CD4-positive, alpha-beta T cell (primary cell): ENCODE results near the gene PTGR1. TPM values are rescaled to one million over a fixed set of nuclear protein-coding genes. Genes with fewer than 3 reads are reported as not detected.

Source experiments
- ATAC-seq: fragments of 200-7000 bp; cut with Tn5 transposase; one replicate; pipeline ENCODE4 v1.10.0; 2022; ENCODE audit warnings: mild to moderate bottlenecking; ENCODE audit not compliant: poor library complexity
- CTCF ChIA-PET: fragments of 350-600 bp; sonication (Branson Sonifier 250); formaldehyde crosslinking; loops from one replicate; lab custom pipeline; 2021; ENCODE audit warnings: antibody characterized with exemption, inconsistent platforms; lab: Charles Lee
- POLR2A ChIA-PET: fragments of 350-600 bp; sonication (Branson Sonifier 250); formaldehyde crosslinking; loops from one replicate; lab custom pipeline; 2021; ENCODE audit warnings: antibody characterized with exemption, inconsistent platforms; lab: Charles Lee
- DNase-seq, 14 experiments: peaks; one replicate each; pipeline ENCODE4 v3.0.0-alpha.2; 2013 to 2020; ENCODE audit warnings: mixed read lengths in 2 of 14
- H3K27ac ChIP-seq, 2 donors: one replicate each; pipeline versions ENCODE4 v1.5.1 to v1.7.0; 2013; ENCODE audit warnings: low read length in 2 of 2, low read depth in 1 of 2, mild to moderate bottlenecking in 1 of 2
- H3K27me3 ChIP-seq, 2 experiments: 1 replicate in 1 of 2; 2 replicates in 1 of 2; pipeline versions ENCODE4 v1.6.1 to v1.7.0; 2013; ENCODE audit warnings: low read length in 2 of 2, control low read depth in 1 of 2, mild to moderate bottlenecking in 1 of 2, moderate library complexity in 1 of 2; ENCODE audit not compliant: insufficient read depth in 2 of 2, control insufficient read depth in 1 of 2
- H3K36me3 ChIP-seq: one replicate; pipeline ENCODE4 v1.6.1; 2013; ENCODE audit warnings: low read length, control low read depth; ENCODE audit not compliant: insufficient read depth
- H3K4me1 ChIP-seq: one replicate; pipeline ENCODE4 v1.6.1; 2013; ENCODE audit warnings: low read length, control low read depth; ENCODE audit not compliant: insufficient read depth
- H3K4me3 ChIP-seq: one replicate; pipeline ENCODE4 v1.5.1; 2013; ENCODE audit warnings: mild to moderate bottlenecking, low read length, moderate library complexity
- H3K9me3 ChIP-seq, 2 experiments: 1 replicate in 1 of 2; 2 replicates in 1 of 2; pipeline versions ENCODE4 v1.6.1 to v1.7.0; 2013; ENCODE audit warnings: low read length in 2 of 2, mild to moderate bottlenecking in 2 of 2, control low read depth in 1 of 2, moderate library complexity in 1 of 2; ENCODE audit not compliant: control insufficient read depth in 1 of 2, insufficient read depth in 1 of 2
- H3K27ac Mint-ChIP-seq: one replicate; pipeline ENCODE4 v1.8.0; 2020; ENCODE audit warnings: mixed read lengths
- H3K27me3 Mint-ChIP-seq: one replicate; pipeline ENCODE4 v1.8.0; 2021; ENCODE audit warnings: mixed read lengths
- H3K36me3 Mint-ChIP-seq: one replicate; pipeline ENCODE4 v1.8.0; 2021; ENCODE audit warnings: low read depth, mixed read lengths
- H3K4me1 Mint-ChIP-seq: one replicate; pipeline ENCODE4 v1.8.0; 2021; ENCODE audit warnings: low read depth, mixed read lengths
- H3K4me3 Mint-ChIP-seq: one replicate; pipeline ENCODE4 v1.8.0; 2020; ENCODE audit warnings: mild to moderate bottlenecking, mixed read lengths
- H3K9me3 Mint-ChIP-seq: one replicate; pipeline ENCODE4 v1.8.0; 2020; ENCODE audit warnings: mixed read lengths
- CTCF ChIP-seq: fragments of 200-600 bp; IDR thresholded peaks from one replicate; pipeline ENCODE4 v1.8.0; 2022; ENCODE audit warnings: antibody characterized with exemption, mild to moderate bottlenecking
- intact Hi-C, 2 experiments: fragments of 100-400 bp; cut with DNase I in 1 of 2; cut with micrococcal nuclease in 1 of 2; formaldehyde crosslinking; loops; one replicate each; pipeline versions ENCODE4 v1.15.1 to v1.9.0; 2023 to 2025; cut with DNase I, micrococcal nuclease
- polyA plus RNA-seq, 2 donors: library from polyadenylated mRNA; unstranded; fragments of 120-200 nt; gene quantifications; one replicate each; pipeline ENCODE4 v1.2.1, GENCODE V29; 2013
- total RNA-seq, 174 experiments: library from RNA in 2 of 174; stranded (reverse) in 2 of 174; gene quantifications; one replicate each; pipeline ENCODE4 v1.2.3 and lab custom pipeline; 2021 to 2026

Gene PTGR1
- total RNA-seq (under 1 TPM in 1 of 2 experiments, not detected in 1; 0.36 TPM), total RNA-seq (lab: John Stamatoyannopoulos, UW) (0 to 4.4 (median 0.12) reads per million in 172 experiments)
- 0.25 TPM for polyA plus RNA-seq (2013, experiment 1 of 2)
- polyA plus RNA-seq (2013, experiment 2 of 2) = 1.1 TPM

- Mint-ChIP-seq H3K36me3 (no peaks in the 10 kb centered on the region), H3K9me3 (no peaks in the 10 kb centered on the region), H3K4me1 (peaks cover 34% of the 10 kb centered on the region), H3K27me3 (peaks cover 47% of the 10 kb centered on the region), H3K4me3 (peak within 1 kb of the TSS; percentile 94), H3K27ac (no peak within 1 kb of the TSS)
- Histone ChIP-seq H3K4me1 (peaks cover 24% of the 10 kb centered on the region), H3K36me3 (no peaks in the 10 kb centered on the region), H3K9me3 (peaks cover 0 to 12% of the 10 kb centered on the region in 2 experiments), H3K4me3 (peak within 1 kb of the TSS; percentile 61), H3K27ac (no peak within 1 kb of the TSS), H3K27me3 (peaks cover 24 to 28% of the 10 kb centered on the region in 2 experiments)
- POLR2A ChIA-PET = interaction anchor here (0.6 to 1.4 kb wide), 3 partner anchors 28 to 297 kb away, joined by 3 to 4 read pairs (median 4); partner anchors contain the start of genes DNAJC25 and UGCG
- intact Hi-C loops = loop anchor here (2.0 to 10.0 kb wide), 3 partner anchors 91 to 475 kb away; no protein-coding TSS in a partner anchor
- TF ChIP-seq CTCF = no peak
- CTCF ChIA-PET = interaction anchor here (1.1 to 2.2 kb wide), 3 partner anchors 22 to 476 kb away, joined by 3 to 10 read pairs (median 10); no protein-coding TSS in a partner anchor
- ATAC-seq = no peak
- DNase-seq = peak in 7 of 14 experiments; percentile 2 to 42 (median 5)
Measured at GRCh38 chr9:111599092-111599954, at the start of gene PTGR1. TSS of gene PTGR1 (minus strand) at chr9:111599647. CDS start at chr9:111597422, 2,225 bp downstream.

- CTCF ChIA-PET = no interaction called here
- no peak overlapping the region for H3K27ac ChIP-seq
- Mint-ChIP-seq H3K27ac (no peak overlapping the region), H3K9me3 (no peaks in the 10 kb centered on the region), H3K4me1 (no peaks in the 10 kb centered on the region), H3K27me3 (no peaks in the 10 kb centered on the region), H3K4me3 (no peak overlapping the region), H3K36me3 (peaks cover 45% of the 10 kb centered on the region)
- TF ChIP-seq CTCF = no peak
- peaks cover 27% of the 10 kb centered on the region for H3K36me3 ChIP-seq
- H3K4me1 ChIP-seq = no peaks in the 10 kb centered on the region
- intact Hi-C loops = no loop called here
- no peaks in the 10 kb centered on the region for H3K9me3 ChIP-seq
- POLR2A ChIA-PET = interaction anchor here (0.8 to 1.4 kb wide), 2 partner anchors 12 to 16 kb away, joined by 3 read pairs; no protein-coding TSS in a partner anchor
- H3K4me3 ChIP-seq = no peak overlapping the region
- DNase-seq (no peak), ATAC-seq (no peak)
- H3K27me3 ChIP-seq = no peaks in the 10 kb centered on the region
Measured at GRCh38 chr9:111649016-111649415, 49.6 kb upstream of the PTGR1 start.

- Histone ChIP-seq H3K27ac (no peak overlapping the region), H3K4me1 (no peaks in the 10 kb centered on the region), H3K36me3 (peaks cover 26% of the 10 kb centered on the region), H3K27me3 (no peaks in the 10 kb centered on the region), H3K4me3 (no peak overlapping the region), H3K9me3 (no peaks in the 10 kb centered on the region)
- ATAC-seq (no peak), DNase-seq (no peak)
- Mint-ChIP-seq H3K36me3 (peaks cover 47% of the 10 kb centered on the region), H3K4me1 (no peaks in the 10 kb centered on the region), H3K4me3 (no peak overlapping the region), H3K9me3 (no peaks in the 10 kb centered on the region), H3K27ac (no peak overlapping the region), H3K27me3 (no peaks in the 10 kb centered on the region)
- CTCF ChIA-PET = no interaction called here
- POLR2A ChIA-PET = no interaction called here
- no peak for TF ChIP-seq CTCF
- intact Hi-C loops = no loop called here
Measured at GRCh38 chr9:111648066-111648465, 48.6 kb upstream of the PTGR1 start.
